ENCODE measurements around the gene DDOST.

- TF ChIP-seq POLR2A (IDR thresholded peaks at IDR 0.05; ENCODE audit: low read depth, low read length) (no peak), POLR2AphosphoS5 (IDR thresholded peaks at IDR 0.05; ENCODE audit: low read depth, low read length) (no peak), PAX5 (IDR thresholded peaks at IDR 0.05; ENCODE audit: insufficient read depth, low read length, severe bottlenecking) (no peak)
These were observed 43.4 kb upstream of the DDOST start for GRCh38 chr1:20704390-20705202.
